Mucosa of rectum (tissue), 2 donors: ENCODE measurements around the gene AKAP7.

ENCODE experiments used
- H3K27ac ChIP-seq, 2 donors: one replicate each; pipeline ENCODE4 v1.7.0; 2013; ENCODE audit warnings: inconsistent platforms in 2 of 2, low read depth in 2 of 2, low read length in 2 of 2
- H3K27me3 ChIP-seq, 2 donors: one replicate each; pipeline ENCODE4 v1.7.0; 2013; ENCODE audit warnings: low read length in 2 of 2; ENCODE audit not compliant: control insufficient read depth in 2 of 2, insufficient read depth in 2 of 2
- H3K36me3 ChIP-seq, 2 donors: one replicate each; pipeline ENCODE4 v1.7.0; 2013; ENCODE audit warnings: low read length in 2 of 2; ENCODE audit not compliant: control insufficient read depth in 2 of 2, insufficient read depth in 2 of 2
- H3K4me1 ChIP-seq, 2 donors: one replicate each; pipeline ENCODE4 v1.7.0; 2013; ENCODE audit warnings: low read length in 2 of 2, mild to moderate bottlenecking in 1 of 2; ENCODE audit not compliant: control insufficient read depth in 2 of 2, insufficient read depth in 2 of 2
- H3K4me3 ChIP-seq, 2 donors: one replicate each; pipeline ENCODE4 v1.7.0; 2013; ENCODE audit warnings: low read length in 2 of 2
- H3K9ac ChIP-seq, 2 donors: one replicate each; pipeline ENCODE4 v1.7.0; 2013; ENCODE audit warnings: low read length in 2 of 2, low read depth in 1 of 2, mild to moderate bottlenecking in 1 of 2
- H3K9me3 ChIP-seq, 2 donors: one replicate each; pipeline ENCODE4 v1.7.0; 2013; ENCODE audit warnings: low read length in 2 of 2; ENCODE audit not compliant: control insufficient read depth in 2 of 2
- donor health status: healthy.
- donor health status: Normal muscosa, but diverticular disease.

AKAP7 gene

GRCh38 chr6:131331873-131332781 lies 196.9 kb downstream of the AKAP7 start:
- no peaks in the 10 kb centered on the region for H3K36me3 ChIP-seq
- H3K27ac ChIP-seq = no peak overlapping the region
- no peak overlapping the region for H3K9ac ChIP-seq

More at GRCh38 chr6:131331873-131332781, 196.9 kb downstream of the AKAP7 start:
- no peaks in the 10 kb centered on the region for H3K9me3 ChIP-seq
- H3K4me1 ChIP-seq = no peaks in the 10 kb centered on the region
- H3K27me3 ChIP-seq = no peaks in the 10 kb centered on the region
- no peak overlapping the region for H3K4me3 ChIP-seq
